Fibroblast of lung (primary cell): ENCODE data around the gene HERPUD1.

Source experiments
- EZH2 ChIP-seq: IDR thresholded peaks from 2 replicates; pipeline ENCODE4 v1.5.1; 2012; ENCODE audit warnings: low read length, control low read depth, mild to moderate bottlenecking; ENCODE audit errors: missing control alignments
- TF ChIP-seq, protein P1 (sequence below), 2 donors: IDR thresholded peaks in 1 of 2; conservative IDR thresholded peaks in 1 of 2; 1 replicate in 1 of 2; 2 replicates in 1 of 2; pipeline ENCODE4 v1.5.1; 2011 to 2012; ENCODE audit warnings: low read length in 2 of 2, control low read depth in 1 of 2, inconsistent platforms in 1 of 2, low read depth in 1 of 2, mild to moderate bottlenecking in 1 of 2

DNA sequence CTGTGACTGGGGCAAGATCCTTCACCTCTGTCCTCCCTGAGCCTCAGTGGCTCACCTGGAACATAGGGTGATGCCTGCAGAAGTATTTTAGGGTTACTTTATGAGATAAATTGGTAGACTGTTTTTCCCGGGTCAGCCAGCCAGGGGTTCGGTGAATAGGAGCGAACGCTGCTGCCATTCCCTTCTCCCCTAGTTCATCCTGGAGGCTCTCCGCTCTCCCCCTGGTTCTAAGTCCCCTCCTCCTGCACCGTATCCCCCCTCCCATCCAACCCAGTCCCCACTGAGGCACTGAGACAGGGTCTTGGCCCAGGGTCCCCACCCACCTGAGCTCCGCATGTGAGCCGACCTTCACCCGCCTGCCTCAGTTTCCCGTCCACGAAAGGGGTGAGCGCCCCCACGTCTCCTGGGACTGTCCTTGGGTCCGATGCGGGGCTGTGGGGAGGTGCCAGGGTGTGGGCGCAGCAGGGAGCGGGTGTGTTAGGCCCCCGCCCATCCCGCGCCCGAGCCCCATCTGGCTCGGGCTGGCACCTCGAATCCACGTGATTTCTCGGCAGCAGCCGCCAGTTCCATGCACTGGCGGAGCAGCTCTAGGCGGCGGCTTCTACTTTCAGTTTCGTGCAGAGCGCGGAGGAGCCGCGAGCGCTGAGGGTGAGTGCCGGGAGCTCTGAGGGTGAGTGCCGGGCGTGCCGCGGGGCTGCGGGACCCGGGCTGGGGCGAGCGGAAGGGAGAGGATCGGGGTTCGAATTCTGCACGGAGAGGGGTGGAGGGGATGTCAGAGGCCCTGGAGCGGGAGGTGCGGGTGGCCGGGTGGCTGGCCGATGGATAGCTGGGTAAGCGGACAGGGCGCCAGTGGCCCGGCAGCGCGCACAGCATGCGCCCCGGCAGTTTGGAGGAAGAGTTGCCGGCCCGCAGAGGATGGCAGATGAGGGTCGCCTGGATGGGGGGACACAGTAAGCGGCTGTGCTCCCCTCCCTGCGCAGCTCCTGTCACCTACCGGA is 57.3 kb downstream of the HERPUD1 start, which contains the start of gene NLRC5:
- TF ChIP-seq, protein P1, sequence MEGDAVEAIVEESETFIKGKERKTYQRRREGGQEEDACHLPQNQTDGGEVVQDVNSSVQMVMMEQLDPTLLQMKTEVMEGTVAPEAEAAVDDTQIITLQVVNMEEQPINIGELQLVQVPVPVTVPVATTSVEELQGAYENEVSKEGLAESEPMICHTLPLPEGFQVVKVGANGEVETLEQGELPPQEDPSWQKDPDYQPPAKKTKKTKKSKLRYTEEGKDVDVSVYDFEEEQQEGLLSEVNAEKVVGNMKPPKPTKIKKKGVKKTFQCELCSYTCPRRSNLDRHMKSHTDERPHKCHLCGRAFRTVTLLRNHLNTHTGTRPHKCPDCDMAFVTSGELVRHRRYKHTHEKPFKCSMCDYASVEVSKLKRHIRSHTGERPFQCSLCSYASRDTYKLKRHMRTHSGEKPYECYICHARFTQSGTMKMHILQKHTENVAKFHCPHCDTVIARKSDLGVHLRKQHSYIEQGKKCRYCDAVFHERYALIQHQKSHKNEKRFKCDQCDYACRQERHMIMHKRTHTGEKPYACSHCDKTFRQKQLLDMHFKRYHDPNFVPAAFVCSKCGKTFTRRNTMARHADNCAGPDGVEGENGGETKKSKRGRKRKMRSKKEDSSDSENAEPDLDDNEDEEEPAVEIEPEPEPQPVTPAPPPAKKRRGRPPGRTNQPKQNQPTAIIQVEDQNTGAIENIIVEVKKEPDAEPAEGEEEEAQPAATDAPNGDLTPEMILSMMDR (conservative IDR thresholded peaks at IDR 0.05 in 1 of 2, IDR thresholded peaks at IDR 0.05 in 1 of 2; ENCODE audit: low read depth in 1 of 2, low read length in 2 of 2) = no peak
- no peak for TF ChIP-seq EZH2
